H1 (cell line): Measurements from ENCODE around the gene RTEL1. TPM values are rescaled to one million over a fixed set of nuclear protein-coding genes. Genes with fewer than 3 reads are reported as not detected.

Source experiments
- CHD7 ChIP-seq: fragments of 300-600 bp; sonication (generic); IDR thresholded peaks from 2 replicates; pipeline ENCODE4 v1.7.1; 2012; ENCODE audit warnings: low read length, moderate library complexity, mild to moderate bottlenecking, inconsistent platforms; ENCODE audit not compliant: insufficient replicate concordance
- SP2 ChIP-seq: IDR thresholded peaks from 2 replicates; pipeline ENCODE4 v1.6.1; 2012; ENCODE audit warnings: mild to moderate bottlenecking, low read length, inconsistent platforms
- polyA plus RNA-seq, 7 experiments: library from polyadenylated mRNA; depleted of rRNA in 3 of 7; stranded (reverse) in 5 of 7; unstranded in 2 of 7; fragments of >200 nt in 5 of 7; fragments of 200-250 nt in 2 of 7; gene quantifications; 1 replicate in 5 of 7; 2 replicates in 1 of 7; 4 replicates in 1 of 7; pipeline versions ENCODE4 v1.2.1 to v1.2.3, GENCODE V29; 2011 to 2013; ENCODE audit warnings: missing spikeins in 2 of 7, mixed read lengths in 2 of 7
- total RNA-seq: library from RNA; stranded (reverse); fragmentation: NEBNext Ultra II Directional; extraction: Animal tissue kit (Norgen Biotek cat#: 25700); gene quantifications from 2 replicates; pipeline ENCODE4 v1.2.1, GENCODE V29; 2021

RTEL1 gene
- total and polyA plus RNA-seq, 2 of the 8 experiments (the other 6 are each of a cell fraction or from before 2014, with no cell fraction given): 16.2 to 37.1 TPM

GRCh38 chr20:63691711-63692435, 33.8 kb downstream of the RTEL1 start (continued):
- TF ChIP-seq SP2 (no peak), CHD7 (no peak)
- TF ChIP-seq, all 59 proteins: peak for 0
